A673 (cell line): ENCODE measurements around the gene ZNG1A. TPM values are rescaled to one million over a fixed set of nuclear protein-coding genes. Genes with fewer than 3 reads are reported as not detected.
"Not testable (repeated sequence)": the region's sequence is repeated elsewhere in the genome, so short reads cannot be mapped to it uniquely, and the experiment has no call there.

ENCODE experiments used
- BruUV-seq: library from RNA; stranded (reverse); fragments of 400-500 nt; replicated peaks from 2 replicates; lab custom pipeline; 2021; lab: Mats Ljungman, UMichigan
- CTCF ChIA-PET: fragments of 300-600 bp; sonication (Branson Sonifier 250); formaldehyde crosslinking; loops from one replicate; lab custom pipeline; 2022; ENCODE audit warnings: antibody characterized with exemption; lab: Charles Lee
- POLR2A ChIA-PET: fragments of 300-600 bp; sonication (Branson Sonifier 250); formaldehyde crosslinking; loops from one replicate; lab custom pipeline; 2022; ENCODE audit warnings: antibody characterized with exemption; ENCODE audit not compliant: low non-redundant PET; lab: Charles Lee
- DNase-seq: peaks from one replicate; pipeline ENCODE4 v3.0.0-alpha.2; 2015; ENCODE audit warnings: low spot score
- H3K27ac ChIP-seq: fragments of 200-600 bp; sonication (generic); 2 replicates; pipeline ENCODE4 v1.5.1; 2016; ENCODE audit warnings: mixed run types, low read depth, mild to moderate bottlenecking, mixed read lengths, antibody characterized with exemption, low read length; ENCODE audit not compliant: poor library complexity, severe bottlenecking
- H3K27me3 ChIP-seq: fragments of 200-600 bp; sonication (generic); replicated peaks from 2 replicates; pipeline ENCODE4 v1.6.1; 2017; ENCODE audit warnings: mixed run types, low read depth, mild to moderate bottlenecking, mixed read lengths, antibody characterized with exemption, low read length; ENCODE audit not compliant: insufficient read depth, poor library complexity
- H3K36me3 ChIP-seq: fragments of 200-600 bp; sonication (generic); 2 replicates; pipeline ENCODE4 v1.6.1; 2016; ENCODE audit warnings: mixed run types, mild to moderate bottlenecking, mixed read lengths, antibody characterized with exemption, low read length; ENCODE audit not compliant: insufficient read depth, poor library complexity, severe bottlenecking
- H3K4me1 ChIP-seq: fragments of 200-600 bp; sonication (generic); 2 replicates; pipeline ENCODE4 v1.6.1; 2017; ENCODE audit warnings: mixed run types, mild to moderate bottlenecking, mixed read lengths, antibody characterized with exemption, low read length; ENCODE audit not compliant: insufficient read depth, poor library complexity, severe bottlenecking
- H3K4me3 ChIP-seq: fragments of 200-600 bp; sonication (generic); 2 replicates; pipeline ENCODE4 v1.5.1; 2016; ENCODE audit warnings: low read depth, mixed run types, mild to moderate bottlenecking, mixed read lengths, low read length; ENCODE audit not compliant: poor library complexity, severe bottlenecking
- H3K9me3 ChIP-seq: fragments of 200-600 bp; sonication (generic); 2 replicates; pipeline ENCODE4 v1.6.1; 2016; ENCODE audit warnings: mixed run types, low read depth, mild to moderate bottlenecking, mixed read lengths, antibody characterized with exemption, low read length; ENCODE audit not compliant: poor library complexity, severe bottlenecking
- CTCF ChIP-seq: fragments of 300-800, 200-600 bp; sonication (generic); conservative IDR thresholded peaks from 2 replicates; pipeline ENCODE4 v1.5.1; 2017; ENCODE audit warnings: low read depth, mild to moderate bottlenecking, antibody characterized with exemption, low read length, moderate library complexity, mixed read lengths
- EZH2 ChIP-seq: fragments of 200-600 bp; sonication (generic); IDR thresholded peaks from 2 replicates; pipeline ENCODE4 v1.6.1; 2017; ENCODE audit warnings: borderline replicate concordance, low read depth, mild to moderate bottlenecking, mixed read lengths, antibody characterized with exemption, low read length; ENCODE audit not compliant: poor library complexity, severe bottlenecking
- intact Hi-C: fragments of 100-400 bp; cut with micrococcal nuclease; formaldehyde crosslinking; loops from one replicate; pipeline ENCODE4 v1.10.0; 2022; ENCODE audit not compliant: unreplicated experiment
- total RNA-seq: library from RNA; stranded (reverse); gene quantifications from 2 replicates; pipeline ENCODE4 v1.2.3, GENCODE V29; 2021

The ZNG1A gene
- total RNA-seq, 1 experiment from 2014 or later: 50.7 TPM

GRCh38 chr9:219670-220365 lies 41.0 kb upstream of the ZNG1A start:
- Histone ChIP-seq H3K27ac (no peak overlapping the region), H3K27me3 (peaks cover 72% of the 10 kb centered on the region), H3K4me3 (no peak overlapping the region), H3K9me3 (no peaks in the 10 kb centered on the region), H3K36me3 (no peaks in the 10 kb centered on the region), H3K4me1 (peaks cover 3% of the 10 kb centered on the region)
- ChIA-PET CTCF (no interaction called here), POLR2A (no interaction called here)
- no peak for TF ChIP-seq EZH2
- no peak for TF ChIP-seq CTCF
- no TSS peak for BruUV-seq
- DNase-seq: no peak
- intact Hi-C loops: no loop called here

GRCh38 chr9:219036-219435 lies 40.2 kb upstream of the ZNG1A start:
- CTCF ChIA-PET, H3K27ac ChIP-seq, intact Hi-C loops, H3K4me3 ChIP-seq, DNase-seq, BruUV-seq, H3K9me3 ChIP-seq, POLR2A ChIA-PET, H3K4me1 ChIP-seq, H3K36me3 ChIP-seq: not testable (repeated sequence)
- peaks cover 73% of the 10 kb centered on the region for H3K27me3 ChIP-seq

GRCh38 chr9:217950-218349 lies 39.1 kb upstream of the ZNG1A start:
- H3K27ac ChIP-seq: no peak overlapping the region
- H3K4me3 ChIP-seq: no peak overlapping the region
- H3K27me3 ChIP-seq: peaks cover 73% of the 10 kb centered on the region
- no peaks in the 10 kb centered on the region for H3K4me1 ChIP-seq
- no peaks in the 10 kb centered on the region for H3K36me3 ChIP-seq
- TF ChIP-seq EZH2 (no peak), CTCF (no peak)
- ChIA-PET CTCF (no interaction called here), POLR2A (no interaction called here)
- DNase-seq: no peak
- no TSS peak for BruUV-seq
- H3K9me3 ChIP-seq: no peaks in the 10 kb centered on the region
- intact Hi-C loops: no loop called here

- Histone ChIP-seq H3K4me3 (no peak overlapping the region), H3K27ac (no peak overlapping the region), H3K27me3 (peaks cover 73% of the 10 kb centered on the region), H3K4me1 (no peaks in the 10 kb centered on the region), H3K9me3 (no peaks in the 10 kb centered on the region), H3K36me3 (no peaks in the 10 kb centered on the region)
- no TSS peak for BruUV-seq
- ChIA-PET POLR2A (no interaction called here), CTCF (no interaction called here)
- no peak for TF ChIP-seq EZH2
- TF ChIP-seq CTCF: no peak
- intact Hi-C loops: no loop called here
- DNase-seq: no peak
Measured at GRCh38 chr9:216866-217265, 38.0 kb upstream of the ZNG1A start.
